WTC11 (cell line): ENCODE data around the gene PPARD. TPM values are rescaled to one million over a fixed set of nuclear protein-coding genes. Genes with fewer than 3 reads are reported as not detected.

ENCODE experiments used
- ATAC-seq: fragments of 200-7000 bp; cut with Tn5 transposase; 2 replicates; pipeline ENCODE4 v1.10.0; 2021; ENCODE audit warnings: mild to moderate bottlenecking, moderate library complexity
- CTCF ChIA-PET: fragments of 300-600 bp; sonication (Branson Sonifier 250); formaldehyde crosslinking; loops from one replicate; lab custom pipeline; 2021; ENCODE audit warnings: antibody characterized with exemption; lab: Charles Lee
- POLR2A ChIA-PET: fragments of 350-600 bp; sonication (Branson Sonifier 250); formaldehyde crosslinking; loops from one replicate; lab custom pipeline; 2021; ENCODE audit warnings: antibody characterized with exemption; lab: Charles Lee
- DNase-seq: peaks from one replicate; pipeline ENCODE4 v3.0.0; 2021; ENCODE audit warnings: low spot score
- H3K27ac Mint-ChIP-seq: 2 replicates; pipeline ENCODE4 v1.8.0; 2021; ENCODE audit warnings: mixed read lengths
- H3K27me3 Mint-ChIP-seq: 2 replicates; pipeline ENCODE4 v1.8.0; 2021; ENCODE audit warnings: low read depth, mild to moderate bottlenecking, moderate library complexity, mixed read lengths
- H3K36me3 Mint-ChIP-seq: 2 replicates; pipeline ENCODE4 v1.8.0; 2021; ENCODE audit warnings: mixed read lengths
- H3K4me1 Mint-ChIP-seq: 2 replicates; pipeline ENCODE4 v1.8.0; 2022; ENCODE audit warnings: mixed read lengths
- H3K4me3 Mint-ChIP-seq: 2 replicates; pipeline ENCODE4 v1.8.0; 2021; ENCODE audit warnings: mild to moderate bottlenecking, moderate library complexity, mixed read lengths
- H3K9me3 Mint-ChIP-seq: 2 replicates; pipeline ENCODE4 v1.8.0; 2021; ENCODE audit warnings: mixed read lengths
- CREM ChIP-seq: sonication (generic); formaldehyde crosslinking; IDR thresholded peaks from 2 replicates; pipeline ENCODE4 v1.8.1; 2022; ENCODE audit warnings: mild to moderate bottlenecking, missing genetic modification reagents, moderate library complexity
- CTCF ChIP-seq: fragments of 200-600 bp; IDR thresholded peaks from 2 replicates; pipeline ENCODE4 v1.8.0; 2022; ENCODE audit warnings: antibody characterized with exemption
- E2F1 ChIP-seq: sonication (generic); formaldehyde crosslinking; IDR thresholded peaks from 2 replicates; pipeline ENCODE4 v1.8.0; 2022; ENCODE audit warnings: mild to moderate bottlenecking, missing genetic modification reagents
- FOXJ3 ChIP-seq: sonication (generic); formaldehyde crosslinking; IDR thresholded peaks from 2 replicates; pipeline ENCODE4 v1.9.0; 2021; ENCODE audit warnings: missing genetic modification reagents, mild to moderate bottlenecking, borderline replicate concordance
- FOXK1 ChIP-seq: sonication (generic); formaldehyde crosslinking; IDR thresholded peaks from 2 replicates; pipeline ENCODE4 v1.8.0; 2022; ENCODE audit warnings: mild to moderate bottlenecking, moderate library complexity, missing genetic modification reagents
- GRHL2 ChIP-seq: fragments of 250-450 bp; sonication (Bioruptor Pico); IDR thresholded peaks from 2 replicates; pipeline ENCODE4 v1.8.0; 2022; ENCODE audit warnings: mild to moderate bottlenecking, moderate library complexity; ENCODE audit not compliant: insufficient replicate concordance, severe bottlenecking
- MXD4 ChIP-seq: fragments of 250-450 bp; sonication (Bioruptor Pico); IDR thresholded peaks from 2 replicates; pipeline ENCODE4 v1.8.0; 2021; ENCODE audit warnings: mild to moderate bottlenecking, moderate library complexity, borderline replicate concordance
- NFATC4 ChIP-seq: fragments of 250-450 bp; sonication (Bioruptor Pico); IDR thresholded peaks from 2 replicates; pipeline ENCODE4 v1.9.0; 2021; ENCODE audit warnings: mild to moderate bottlenecking
- NR2C2 ChIP-seq: sonication (generic); formaldehyde crosslinking; IDR thresholded peaks from 2 replicates; pipeline ENCODE4 v1.8.0; 2022; ENCODE audit warnings: mild to moderate bottlenecking, missing genetic modification reagents
- SMAD4 ChIP-seq: sonication (generic); formaldehyde crosslinking; IDR thresholded peaks from 2 replicates; pipeline ENCODE4 v1.8.0; 2022; ENCODE audit warnings: mild to moderate bottlenecking, missing genetic modification reagents
- SOX15 ChIP-seq: fragments of 250-450 bp; sonication (Bioruptor Pico); IDR thresholded peaks from 2 replicates; pipeline ENCODE4 v1.9.0; 2021; ENCODE audit warnings: mild to moderate bottlenecking
- TCF7 ChIP-seq: sonication (generic); formaldehyde crosslinking; IDR thresholded peaks from 2 replicates; pipeline ENCODE4 v1.8.0; 2022; ENCODE audit warnings: mild to moderate bottlenecking, low read depth, missing genetic modification reagents, moderate library complexity
- TEAD1 ChIP-seq: sonication (generic); formaldehyde crosslinking; IDR thresholded peaks from 2 replicates; pipeline ENCODE4 v1.8.0; 2022; ENCODE audit warnings: mild to moderate bottlenecking, missing genetic modification reagents
- TEAD4 ChIP-seq: sonication (generic); formaldehyde crosslinking; IDR thresholded peaks from 2 replicates; pipeline ENCODE4 v1.8.0; 2022; ENCODE audit warnings: mild to moderate bottlenecking, missing genetic modification reagents
- TP53 ChIP-seq: sonication (generic); formaldehyde crosslinking; IDR thresholded peaks from 2 replicates; pipeline ENCODE4 v1.8.1; 2023; ENCODE audit warnings: mild to moderate bottlenecking, missing genetic modification reagents
- ZSCAN18 ChIP-seq: fragments of 250-450 bp; sonication (Bioruptor Pico); IDR thresholded peaks from 2 replicates; pipeline ENCODE4 v2.1.2; 2022; ENCODE audit warnings: mild to moderate bottlenecking, moderate library complexity
- total RNA-seq: library from RNA; stranded (reverse); gene quantifications from 3 replicates; pipeline ENCODE4 v1.2.3, GENCODE V29; 2021
- TF ChIP-seq, protein P1 (sequence below): sonication (generic); formaldehyde crosslinking; IDR thresholded peaks from 2 replicates; pipeline ENCODE4 v1.8.1; 2023; ENCODE audit warnings: mild to moderate bottlenecking, missing genetic modification reagents, borderline replicate concordance
- TF ChIP-seq, protein P2 (sequence below): sonication (generic); formaldehyde crosslinking; IDR thresholded peaks from 2 replicates; pipeline ENCODE4 v1.8.1; 2022; ENCODE audit warnings: mild to moderate bottlenecking, moderate library complexity, missing genetic modification reagents
- TF ChIP-seq, protein P3 (sequence below): sonication (generic); formaldehyde crosslinking; IDR thresholded peaks from 2 replicates; pipeline ENCODE4 v1.8.1; 2023; ENCODE audit warnings: mild to moderate bottlenecking, missing genetic modification reagents
- TF ChIP-seq, protein P4 (sequence below): sonication (generic); formaldehyde crosslinking; IDR thresholded peaks from 2 replicates; pipeline ENCODE4 v1.8.1; 2023; ENCODE audit warnings: mild to moderate bottlenecking, missing genetic modification reagents, moderate library complexity
- TF ChIP-seq, protein P5 (sequence below): sonication (generic); formaldehyde crosslinking; IDR thresholded peaks from 2 replicates; pipeline ENCODE4 v1.8.1; 2022; ENCODE audit warnings: low read depth, mild to moderate bottlenecking, moderate library complexity, missing genetic modification reagents, borderline replicate concordance
- TF ChIP-seq, protein P6 (sequence below): sonication (generic); formaldehyde crosslinking; IDR thresholded peaks from 2 replicates; pipeline ENCODE4 v1.8.1; 2023; ENCODE audit warnings: mild to moderate bottlenecking, missing genetic modification reagents, moderate library complexity

PPARD gene
- total RNA-seq, 1 experiment from 2014 or later, result 14.7 TPM

GRCh38 chr6:35402136-35402855, 59.9 kb downstream of the PPARD start (continued):
- TF ChIP-seq, protein P1, sequence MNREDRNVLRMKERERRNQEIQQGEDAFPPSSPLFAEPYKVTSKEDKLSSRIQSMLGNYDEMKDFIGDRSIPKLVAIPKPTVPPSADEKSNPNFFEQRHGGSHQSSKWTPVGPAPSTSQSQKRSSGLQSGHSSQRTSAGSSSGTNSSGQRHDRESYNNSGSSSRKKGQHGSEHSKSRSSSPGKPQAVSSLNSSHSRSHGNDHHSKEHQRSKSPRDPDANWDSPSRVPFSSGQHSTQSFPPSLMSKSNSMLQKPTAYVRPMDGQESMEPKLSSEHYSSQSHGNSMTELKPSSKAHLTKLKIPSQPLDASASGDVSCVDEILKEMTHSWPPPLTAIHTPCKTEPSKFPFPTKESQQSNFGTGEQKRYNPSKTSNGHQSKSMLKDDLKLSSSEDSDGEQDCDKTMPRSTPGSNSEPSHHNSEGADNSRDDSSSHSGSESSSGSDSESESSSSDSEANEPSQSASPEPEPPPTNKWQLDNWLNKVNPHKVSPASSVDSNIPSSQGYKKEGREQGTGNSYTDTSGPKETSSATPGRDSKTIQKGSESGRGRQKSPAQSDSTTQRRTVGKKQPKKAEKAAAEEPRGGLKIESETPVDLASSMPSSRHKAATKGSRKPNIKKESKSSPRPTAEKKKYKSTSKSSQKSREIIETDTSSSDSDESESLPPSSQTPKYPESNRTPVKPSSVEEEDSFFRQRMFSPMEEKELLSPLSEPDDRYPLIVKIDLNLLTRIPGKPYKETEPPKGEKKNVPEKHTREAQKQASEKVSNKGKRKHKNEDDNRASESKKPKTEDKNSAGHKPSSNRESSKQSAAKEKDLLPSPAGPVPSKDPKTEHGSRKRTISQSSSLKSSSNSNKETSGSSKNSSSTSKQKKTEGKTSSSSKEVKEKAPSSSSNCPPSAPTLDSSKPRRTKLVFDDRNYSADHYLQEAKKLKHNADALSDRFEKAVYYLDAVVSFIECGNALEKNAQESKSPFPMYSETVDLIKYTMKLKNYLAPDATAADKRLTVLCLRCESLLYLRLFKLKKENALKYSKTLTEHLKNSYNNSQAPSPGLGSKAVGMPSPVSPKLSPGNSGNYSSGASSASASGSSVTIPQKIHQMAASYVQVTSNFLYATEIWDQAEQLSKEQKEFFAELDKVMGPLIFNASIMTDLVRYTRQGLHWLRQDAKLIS, result no peak
- TF ChIP-seq E2F1 (CRISPR knock-in tag) (no peak), SMAD4 (CRISPR knock-in tag) (no peak), MXD4 (no peak), TEAD4 (CRISPR knock-in tag) (no peak), NFATC4 (no peak), SOX15 (no peak), NR2C2 (CRISPR knock-in tag) (no peak)
- TF ChIP-seq, protein P2, sequence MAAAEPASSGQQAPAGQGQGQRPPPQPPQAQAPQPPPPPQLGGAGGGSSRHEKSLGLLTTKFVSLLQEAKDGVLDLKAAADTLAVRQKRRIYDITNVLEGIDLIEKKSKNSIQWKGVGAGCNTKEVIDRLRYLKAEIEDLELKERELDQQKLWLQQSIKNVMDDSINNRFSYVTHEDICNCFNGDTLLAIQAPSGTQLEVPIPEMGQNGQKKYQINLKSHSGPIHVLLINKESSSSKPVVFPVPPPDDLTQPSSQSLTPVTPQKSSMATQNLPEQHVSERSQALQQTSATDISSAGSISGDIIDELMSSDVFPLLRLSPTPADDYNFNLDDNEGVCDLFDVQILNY (CRISPR knock-in tag), result no peak
- TF ChIP-seq, protein P3, sequence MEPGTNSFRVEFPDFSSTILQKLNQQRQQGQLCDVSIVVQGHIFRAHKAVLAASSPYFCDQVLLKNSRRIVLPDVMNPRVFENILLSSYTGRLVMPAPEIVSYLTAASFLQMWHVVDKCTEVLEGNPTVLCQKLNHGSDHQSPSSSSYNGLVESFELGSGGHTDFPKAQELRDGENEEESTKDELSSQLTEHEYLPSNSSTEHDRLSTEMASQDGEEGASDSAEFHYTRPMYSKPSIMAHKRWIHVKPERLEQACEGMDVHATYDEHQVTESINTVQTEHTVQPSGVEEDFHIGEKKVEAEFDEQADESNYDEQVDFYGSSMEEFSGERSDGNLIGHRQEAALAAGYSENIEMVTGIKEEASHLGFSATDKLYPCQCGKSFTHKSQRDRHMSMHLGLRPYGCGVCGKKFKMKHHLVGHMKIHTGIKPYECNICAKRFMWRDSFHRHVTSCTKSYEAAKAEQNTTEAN (CRISPR knock-in tag), result no peak

- Mint-ChIP-seq H3K4me1 (peaks cover 7% of the 10 kb centered on the region), H3K36me3 (peaks cover under 1% of the 10 kb centered on the region; the same call in 1 of the 2 replicates)
- TF ChIP-seq TEAD1, result no peak
- TF ChIP-seq, protein P4, sequence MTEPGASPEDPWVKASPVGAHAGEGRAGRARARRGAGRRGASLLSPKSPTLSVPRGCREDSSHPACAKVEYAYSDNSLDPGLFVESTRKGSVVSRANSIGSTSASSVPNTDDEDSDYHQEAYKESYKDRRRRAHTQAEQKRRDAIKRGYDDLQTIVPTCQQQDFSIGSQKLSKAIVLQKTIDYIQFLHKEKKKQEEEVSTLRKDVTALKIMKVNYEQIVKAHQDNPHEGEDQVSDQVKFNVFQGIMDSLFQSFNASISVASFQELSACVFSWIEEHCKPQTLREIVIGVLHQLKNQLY (CRISPR knock-in tag), result no peak
- TF ChIP-seq TP53 (CRISPR knock-in tag), result no peak
- TF ChIP-seq FOXK1, result no peak
- no peak for TF ChIP-seq CTCF
- TF ChIP-seq ZSCAN18 (CRISPR knock-in tag), result no peak
- no peak for TF ChIP-seq FOXJ3 (CRISPR knock-in tag)
- no peak for TF ChIP-seq GRHL2 (CRISPR knock-in tag)
- TF ChIP-seq, protein P5, sequence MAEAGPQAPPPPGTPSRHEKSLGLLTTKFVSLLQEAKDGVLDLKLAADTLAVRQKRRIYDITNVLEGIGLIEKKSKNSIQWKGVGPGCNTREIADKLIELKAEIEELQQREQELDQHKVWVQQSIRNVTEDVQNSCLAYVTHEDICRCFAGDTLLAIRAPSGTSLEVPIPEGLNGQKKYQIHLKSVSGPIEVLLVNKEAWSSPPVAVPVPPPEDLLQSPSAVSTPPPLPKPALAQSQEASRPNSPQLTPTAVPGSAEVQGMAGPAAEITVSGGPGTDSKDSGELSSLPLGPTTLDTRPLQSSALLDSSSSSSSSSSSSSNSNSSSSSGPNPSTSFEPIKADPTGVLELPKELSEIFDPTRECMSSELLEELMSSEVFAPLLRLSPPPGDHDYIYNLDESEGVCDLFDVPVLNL (CRISPR knock-in tag), result no peak
- no peak for TF ChIP-seq CREM (CRISPR knock-in tag)
- TF ChIP-seq, protein P6, sequence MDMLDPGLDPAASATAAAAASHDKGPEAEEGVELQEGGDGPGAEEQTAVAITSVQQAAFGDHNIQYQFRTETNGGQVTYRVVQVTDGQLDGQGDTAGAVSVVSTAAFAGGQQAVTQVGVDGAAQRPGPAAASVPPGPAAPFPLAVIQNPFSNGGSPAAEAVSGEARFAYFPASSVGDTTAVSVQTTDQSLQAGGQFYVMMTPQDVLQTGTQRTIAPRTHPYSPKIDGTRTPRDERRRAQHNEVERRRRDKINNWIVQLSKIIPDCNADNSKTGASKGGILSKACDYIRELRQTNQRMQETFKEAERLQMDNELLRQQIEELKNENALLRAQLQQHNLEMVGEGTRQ, result no peak
- no peak for TF ChIP-seq TCF7
Measured at GRCh38 chr6:35402856-35403191, 60.5 kb downstream of the PPARD start.

More at GRCh38 chr6:35402856-35403191, 60.5 kb downstream of the PPARD start:
- ChIA-PET POLR2A (no interaction called here), CTCF (interaction anchor here (1.5 to 3.7 kb wide), 2 partner anchors 12 to 46 kb away, joined by 5 to 17 read pairs; no protein-coding TSS in a partner anchor)
- Mint-ChIP-seq H3K4me3 (no peak overlapping the region), H3K27me3 (no peaks in the 10 kb centered on the region), H3K9me3 (peaks cover 4% of the 10 kb centered on the region; the same call in 1 of the 2 replicates), H3K27ac (no peak overlapping the region)
- DNase-seq, result no peak
- no peak for ATAC-seq
